ENCODE data around the gene MTX1. TPM values are rescaled to one million over a fixed set of nuclear protein-coding genes. Genes with fewer than 3 reads are reported as not detected.

MTX1 gene
- polyA plus RNA-seq, 1 of the 3 experiments (the other 2 are of a cell fraction), result 79.1 TPM

DNA sequence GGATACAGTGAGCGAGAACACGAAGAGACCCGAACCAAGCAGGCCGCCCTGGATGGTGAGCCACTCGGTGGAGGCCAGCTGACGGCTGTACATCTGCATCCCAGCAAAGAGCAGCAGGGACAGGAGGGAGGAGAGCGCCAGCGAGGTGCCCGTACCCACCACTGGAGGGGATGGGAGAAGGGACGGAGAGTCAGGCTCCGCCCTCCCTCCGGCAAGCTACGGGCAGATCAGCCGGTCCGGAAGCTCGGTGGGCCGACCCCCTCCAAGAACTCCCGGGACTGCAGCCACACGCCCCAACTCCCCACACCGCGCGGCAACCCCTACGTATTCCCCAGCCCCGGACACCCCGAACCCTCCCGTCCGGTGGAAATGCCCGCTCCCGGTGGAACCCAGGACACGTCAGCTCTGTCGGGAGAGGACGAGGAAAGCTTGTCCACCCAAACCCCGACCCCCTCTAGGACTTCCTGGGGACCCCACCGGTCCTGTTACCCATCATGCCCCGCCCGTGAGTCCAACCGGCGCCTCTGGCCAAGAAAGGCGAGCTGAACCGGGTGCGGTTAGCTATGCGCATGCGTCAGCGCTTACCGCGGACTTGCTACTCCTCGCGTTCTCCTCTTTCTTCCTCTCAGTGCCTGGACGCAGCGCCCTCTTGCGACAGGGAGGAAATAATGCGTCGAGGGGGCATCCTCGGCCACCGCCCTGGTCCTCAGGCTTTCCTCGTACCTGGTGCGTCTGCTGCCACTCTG lies 35.6 kb upstream of the MTX1 start, which contains the start of gene KRTCAP2:
KRTCAP2 (minus strand) TSS at position 573 of the 746 bp plus-strand sequence; CDS start at position 493, 80 bp downstream.
- no peaks in the 10 kb centered on the region for H3K27me3 ChIP-seq (ENCODE audit: insufficient read depth)
- peak within 1 kb of the TSS; percentile 92 for H3K27ac ChIP-seq (ENCODE audit: low read depth in 2 of 2, low read length in 1 of 2)
- no peaks in the 10 kb centered on the region for H3K9me3 ChIP-seq
- peak within 1 kb of the TSS; percentile 80 for H2AFZ ChIP-seq (ENCODE audit: low read depth)
- POLR2A ChIA-PET, result interaction anchor here (0.7 to 1.6 kb wide), 8 partner anchors 21 to 122 kb away, joined by 3 to 12 read pairs (median 4); partner anchors contain the start of genes ADAM15, CLK2, DPM3 and SLC50A1
- H3K36me3 ChIP-seq (replicated peaks in 1 of 2; ENCODE audit: control insufficient read depth in 1 of 2, insufficient read depth in 2 of 2, low read length in 1 of 2), result peaks cover 19 to 32% of the 10 kb centered on the region in 2 experiments
- 2% methylated on average over 12 of the region's 57 CpGs for WGBS (ENCODE audit: low lambda C conversion rate)
- H3K9ac ChIP-seq, result peak within 1 kb of the TSS; percentile 96
- no peaks in the 10 kb centered on the region for H3K9me2 ChIP-seq
- H3K4me1 ChIP-seq (ENCODE audit: control insufficient read depth in 1 of 2, insufficient read depth in 2 of 2, low read depth in 1 of 2, low read length in 1 of 2), result peaks cover 0 to 33% of the 10 kb centered on the region in 2 experiments; a peak in 3 of 4 replicates
- peak; percentile 94 for DNase-seq
- peaks cover 41% of the 10 kb centered on the region for H3K79me2 ChIP-seq (ENCODE audit: insufficient read depth)
- H3F3A ChIP-seq (replicated peaks; ENCODE audit: insufficient read depth), result peaks cover 48% of the 10 kb centered on the region
- CTCF ChIA-PET, result interaction anchor here (0.6 to 14.8 kb wide), 45 partner anchors 8 to 585 kb away, joined by 3 to 496 read pairs (median 4); partner anchors contain the start of genes ADAM15, DPM3, EFNA1 and ENTREP3
- no peaks in the 10 kb centered on the region for H4K20me1 ChIP-seq (ENCODE audit: insufficient read depth)
- TF ChIP-seq, protein P1, sequence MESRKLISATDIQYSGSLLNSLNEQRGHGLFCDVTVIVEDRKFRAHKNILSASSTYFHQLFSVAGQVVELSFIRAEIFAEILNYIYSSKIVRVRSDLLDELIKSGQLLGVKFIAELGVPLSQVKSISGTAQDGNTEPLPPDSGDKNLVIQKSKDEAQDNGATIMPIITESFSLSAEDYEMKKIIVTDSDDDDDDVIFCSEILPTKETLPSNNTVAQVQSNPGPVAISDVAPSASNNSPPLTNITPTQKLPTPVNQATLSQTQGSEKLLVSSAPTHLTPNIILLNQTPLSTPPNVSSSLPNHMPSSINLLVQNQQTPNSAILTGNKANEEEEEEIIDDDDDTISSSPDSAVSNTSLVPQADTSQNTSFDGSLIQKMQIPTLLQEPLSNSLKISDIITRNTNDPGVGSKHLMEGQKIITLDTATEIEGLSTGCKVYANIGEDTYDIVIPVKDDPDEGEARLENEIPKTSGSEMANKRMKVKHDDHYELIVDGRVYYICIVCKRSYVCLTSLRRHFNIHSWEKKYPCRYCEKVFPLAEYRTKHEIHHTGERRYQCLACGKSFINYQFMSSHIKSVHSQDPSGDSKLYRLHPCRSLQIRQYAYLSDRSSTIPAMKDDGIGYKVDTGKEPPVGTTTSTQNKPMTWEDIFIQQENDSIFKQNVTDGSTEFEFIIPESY (IDR thresholded peaks at IDR 0.05; ENCODE audit: borderline replicate concordance, low read depth), result peak; percentile 70; the same call in 1 of the 2 replicates
- TF ChIP-seq MEF2A (IDR thresholded peaks at IDR 0.05; ENCODE audit: borderline replicate concordance, low read depth), result no peak
- no peak for TF ChIP-seq FOXJ3 (CRISPR knock-in tag; IDR thresholded peaks at IDR 0.05)
- no peak for TF ChIP-seq TEAD4 (IDR thresholded peaks at IDR 0.05; ENCODE audit: borderline replicate concordance, insufficient read depth)
- no peak for TF ChIP-seq FOXM1 (IDR thresholded peaks at IDR 0.05; ENCODE audit: low read depth)
- TF ChIP-seq GATA2 (CRISPR knock-in tag; IDR thresholded peaks at IDR 0.05), result no peak
- TF ChIP-seq ELF1 (IDR thresholded peaks at IDR 0.05), result peak; percentile 69
- TF ChIP-seq GABPA (IDR thresholded peaks at IDR 0.05; ENCODE audit: low read depth), result peak; percentile 70
- no peak for TF ChIP-seq SMC3 (IDR thresholded peaks at IDR 0.05; ENCODE audit: low read depth, low read length)
- TF ChIP-seq NRF1 (IDR thresholded peaks at IDR 0.05; ENCODE audit: low read depth, low read length), result peak; percentile 95
- TF ChIP-seq, protein P2, sequence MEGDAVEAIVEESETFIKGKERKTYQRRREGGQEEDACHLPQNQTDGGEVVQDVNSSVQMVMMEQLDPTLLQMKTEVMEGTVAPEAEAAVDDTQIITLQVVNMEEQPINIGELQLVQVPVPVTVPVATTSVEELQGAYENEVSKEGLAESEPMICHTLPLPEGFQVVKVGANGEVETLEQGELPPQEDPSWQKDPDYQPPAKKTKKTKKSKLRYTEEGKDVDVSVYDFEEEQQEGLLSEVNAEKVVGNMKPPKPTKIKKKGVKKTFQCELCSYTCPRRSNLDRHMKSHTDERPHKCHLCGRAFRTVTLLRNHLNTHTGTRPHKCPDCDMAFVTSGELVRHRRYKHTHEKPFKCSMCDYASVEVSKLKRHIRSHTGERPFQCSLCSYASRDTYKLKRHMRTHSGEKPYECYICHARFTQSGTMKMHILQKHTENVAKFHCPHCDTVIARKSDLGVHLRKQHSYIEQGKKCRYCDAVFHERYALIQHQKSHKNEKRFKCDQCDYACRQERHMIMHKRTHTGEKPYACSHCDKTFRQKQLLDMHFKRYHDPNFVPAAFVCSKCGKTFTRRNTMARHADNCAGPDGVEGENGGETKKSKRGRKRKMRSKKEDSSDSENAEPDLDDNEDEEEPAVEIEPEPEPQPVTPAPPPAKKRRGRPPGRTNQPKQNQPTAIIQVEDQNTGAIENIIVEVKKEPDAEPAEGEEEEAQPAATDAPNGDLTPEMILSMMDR (IDR thresholded peaks at IDR 0.05), result peak; percentile 91
- TF ChIP-seq NFIC (IDR thresholded peaks at IDR 0.05; ENCODE audit: borderline replicate concordance), result no peak; the same call in 1 of the 2 replicates
- TF ChIP-seq SIN3A (IDR thresholded peaks at IDR 0.05; ENCODE audit: borderline replicate concordance, low read depth, low read length), result peak; percentile 82; the same call in 1 of the 2 replicates
- TF ChIP-seq MXI1 (IDR thresholded peaks at IDR 0.05; ENCODE audit: low read depth, low read length), result peak; percentile 49; the same call in 1 of the 2 replicates
- TF ChIP-seq, protein P3, sequence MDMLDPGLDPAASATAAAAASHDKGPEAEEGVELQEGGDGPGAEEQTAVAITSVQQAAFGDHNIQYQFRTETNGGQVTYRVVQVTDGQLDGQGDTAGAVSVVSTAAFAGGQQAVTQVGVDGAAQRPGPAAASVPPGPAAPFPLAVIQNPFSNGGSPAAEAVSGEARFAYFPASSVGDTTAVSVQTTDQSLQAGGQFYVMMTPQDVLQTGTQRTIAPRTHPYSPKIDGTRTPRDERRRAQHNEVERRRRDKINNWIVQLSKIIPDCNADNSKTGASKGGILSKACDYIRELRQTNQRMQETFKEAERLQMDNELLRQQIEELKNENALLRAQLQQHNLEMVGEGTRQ (IDR thresholded peaks at IDR 0.05; ENCODE audit: borderline replicate concordance, low read depth, low read length), result no peak
- no peak for TF ChIP-seq YY1 (IDR thresholded peaks at IDR 0.05; ENCODE audit: low read depth)
- TF ChIP-seq CHD2 (IDR thresholded peaks at IDR 0.05; ENCODE audit: low read length, partially characterized antibody), result peak; percentile 89
- TF ChIP-seq TAF1 (IDR thresholded peaks at IDR 0.05; ENCODE audit: borderline replicate concordance, low read depth, low read length), result peak; percentile 80
- no peak for TF ChIP-seq FOSL2 (IDR thresholded peaks at IDR 0.05; ENCODE audit: borderline replicate concordance, low read depth)
- TF ChIP-seq, protein P4, sequence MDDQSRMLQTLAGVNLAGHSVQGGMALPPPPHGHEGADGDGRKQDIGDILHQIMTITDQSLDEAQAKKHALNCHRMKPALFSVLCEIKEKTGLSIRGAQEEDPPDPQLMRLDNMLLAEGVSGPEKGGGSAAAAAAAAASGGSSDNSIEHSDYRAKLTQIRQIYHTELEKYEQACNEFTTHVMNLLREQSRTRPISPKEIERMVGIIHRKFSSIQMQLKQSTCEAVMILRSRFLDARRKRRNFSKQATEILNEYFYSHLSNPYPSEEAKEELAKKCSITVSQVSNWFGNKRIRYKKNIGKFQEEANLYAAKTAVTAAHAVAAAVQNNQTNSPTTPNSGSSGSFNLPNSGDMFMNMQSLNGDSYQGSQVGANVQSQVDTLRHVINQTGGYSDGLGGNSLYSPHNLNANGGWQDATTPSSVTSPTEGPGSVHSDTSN (IDR thresholded peaks at IDR 0.05), result no peak; the same call in 1 of the 2 replicates
- peak; percentile 94 for TF ChIP-seq POLR2AphosphoS5 (IDR thresholded peaks at IDR 0.05; ENCODE audit: low read depth, low read length)
- no peak for TF ChIP-seq EP300 (IDR thresholded peaks at IDR 0.05; ENCODE audit: borderline replicate concordance in 1 of 2, low read depth in 1 of 2, low read length in 1 of 2)
- TF ChIP-seq RCOR1 (IDR thresholded peaks at IDR 0.05; ENCODE audit: low read length), result peak; percentile 34; the same call in 1 of the 2 replicates
- peak within 1 kb of the TSS; percentile 94 for H3K4me2 ChIP-seq
- H3K4me3 ChIP-seq (ENCODE audit: low read depth in 2 of 2, low read length in 1 of 2), result peak within 1 kb of the TSS; percentile 75 to 93

All from SK-N-SH (cell line).